ENCODE data around the gene CYB561.
"Not testable (repeated sequence)": the region's sequence is repeated elsewhere in the genome, so short reads cannot be mapped to it uniquely, and the experiment has no call there.

CYB561 gene

GRCh38 chr17:63479495-63480184 is 33.5 kb upstream of the CYB561 start:
- in situ Hi-C loops (cut with MboI; ENCODE audit: low sequenced_read_pairs) = no loop called here

DNA sequence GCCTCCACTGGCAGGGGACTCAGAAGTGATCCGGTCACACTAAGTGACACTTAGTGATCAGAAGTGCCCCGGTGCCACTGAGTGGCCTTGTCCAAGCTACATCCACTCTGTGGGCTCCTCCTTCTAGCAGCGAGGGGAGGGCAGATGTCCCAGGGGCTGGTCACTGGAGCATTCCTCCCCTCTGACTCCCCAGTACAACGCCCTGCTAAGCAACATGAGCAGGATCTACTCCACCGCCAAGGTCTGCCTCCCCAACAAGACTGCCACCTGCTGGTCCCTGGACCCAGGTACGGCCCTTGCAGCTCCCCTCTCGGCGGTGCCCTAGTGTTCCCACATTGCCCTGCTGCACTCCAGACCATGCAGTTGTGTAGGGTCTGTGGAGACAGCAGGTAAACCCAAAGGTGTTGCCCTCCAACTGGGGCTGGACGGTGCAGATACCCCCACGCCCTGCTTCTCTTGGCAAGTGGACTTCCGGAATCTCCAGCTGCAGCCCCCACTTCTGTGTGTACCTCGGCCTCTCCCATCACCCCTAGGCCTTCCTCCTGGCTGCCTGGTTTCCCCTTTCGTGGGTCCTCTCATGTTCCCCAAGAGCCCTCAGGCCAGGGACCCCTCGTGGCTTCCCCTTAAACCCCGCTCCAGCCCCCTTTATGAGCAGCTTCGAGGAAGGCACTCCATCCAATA is 32.8 kb upstream of the CYB561 start:
- in situ Hi-C loops (cut with MboI; ENCODE audit: low sequenced_read_pairs) = no loop called here

DNA sequence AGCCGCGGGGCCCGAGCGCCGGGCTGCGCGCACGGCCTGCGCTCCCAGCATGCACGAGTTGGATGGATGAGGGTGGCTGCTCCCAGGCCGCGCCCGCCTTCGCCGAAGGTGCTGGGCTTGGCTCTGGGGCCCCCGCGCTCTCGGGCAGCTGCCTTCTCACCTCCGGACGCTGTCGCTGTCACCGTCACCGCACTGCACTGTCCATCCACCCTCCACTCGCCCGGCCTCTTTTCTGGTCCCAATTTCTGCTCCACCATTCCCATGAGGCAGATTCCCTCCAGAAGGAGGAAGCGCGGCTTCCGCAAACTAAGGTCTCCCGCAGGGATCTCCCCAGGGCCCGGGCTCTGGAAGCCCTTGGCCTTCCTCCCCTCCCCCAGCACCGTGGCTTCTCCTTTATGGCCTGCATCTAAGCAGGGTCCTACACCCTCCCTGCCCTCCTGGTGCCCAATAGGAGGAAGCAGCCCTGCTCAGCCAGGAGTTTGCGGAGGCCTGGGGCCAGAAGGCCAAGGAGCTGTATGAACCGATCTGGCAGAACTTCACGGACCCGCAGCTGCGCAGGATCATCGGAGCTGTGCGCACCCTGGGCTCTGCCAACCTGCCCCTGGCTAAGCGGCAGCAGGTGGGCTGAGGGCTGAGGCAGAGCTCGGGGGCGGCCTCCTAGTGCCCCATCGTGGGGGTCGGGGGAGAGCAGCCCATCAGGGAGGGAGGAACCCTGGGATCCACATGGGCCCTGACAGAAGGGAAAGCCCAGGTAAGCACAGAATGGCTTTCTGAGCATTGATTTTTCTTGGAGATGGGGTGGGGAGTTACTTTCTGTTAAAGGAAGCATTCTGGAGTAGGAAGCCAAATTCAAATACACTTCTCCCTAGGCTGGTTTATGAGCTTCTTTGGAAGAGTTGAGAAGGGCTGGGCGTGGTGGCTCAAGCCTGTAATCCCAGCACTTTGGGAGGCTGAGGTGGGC is 31.7 kb upstream of the CYB561 start:
- in situ Hi-C loops (cut with MboI; ENCODE audit: low sequenced_read_pairs) = no loop called here

DNA sequence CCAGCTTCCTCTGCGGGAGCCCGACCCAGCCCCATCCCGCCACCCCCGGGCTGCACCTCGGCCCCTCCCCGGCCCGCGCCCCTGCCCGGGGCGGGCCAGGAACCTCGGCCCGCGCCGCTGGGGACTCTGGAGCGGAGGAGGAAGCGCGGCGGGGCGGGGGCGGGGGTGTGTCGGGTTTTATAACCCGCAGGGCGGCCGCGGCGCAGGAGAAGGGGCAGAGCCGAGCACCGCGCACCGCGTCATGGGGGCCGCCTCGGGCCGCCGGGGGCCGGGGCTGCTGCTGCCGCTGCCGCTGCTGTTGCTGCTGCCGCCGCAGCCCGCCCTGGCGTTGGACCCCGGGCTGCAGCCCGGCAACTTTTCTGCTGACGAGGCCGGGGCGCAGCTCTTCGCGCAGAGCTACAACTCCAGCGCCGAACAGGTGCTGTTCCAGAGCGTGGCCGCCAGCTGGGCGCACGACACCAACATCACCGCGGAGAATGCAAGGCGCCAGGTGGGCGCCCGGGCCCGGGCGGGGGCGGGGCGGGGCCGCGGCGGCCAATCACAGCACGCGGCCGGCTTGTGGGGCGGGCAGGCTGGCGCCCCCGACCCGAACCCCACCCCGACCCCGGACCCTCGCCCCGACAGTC is 30.9 kb upstream of the CYB561 start, which contains the start of gene ACE:
ACE (plus strand) TSS at position 208 of the 626 bp plus-strand sequence; CDS start at position 242, 34 bp downstream.
- in situ Hi-C loops (cut with MboI; ENCODE audit: low sequenced_read_pairs) = no loop called here

- in situ Hi-C loops (cut with MboI; ENCODE audit: low sequenced_read_pairs) = no loop called here
These were observed 30.4 kb upstream of the CYB561 start for GRCh38 chr17:63476459-63476853.

DNA sequence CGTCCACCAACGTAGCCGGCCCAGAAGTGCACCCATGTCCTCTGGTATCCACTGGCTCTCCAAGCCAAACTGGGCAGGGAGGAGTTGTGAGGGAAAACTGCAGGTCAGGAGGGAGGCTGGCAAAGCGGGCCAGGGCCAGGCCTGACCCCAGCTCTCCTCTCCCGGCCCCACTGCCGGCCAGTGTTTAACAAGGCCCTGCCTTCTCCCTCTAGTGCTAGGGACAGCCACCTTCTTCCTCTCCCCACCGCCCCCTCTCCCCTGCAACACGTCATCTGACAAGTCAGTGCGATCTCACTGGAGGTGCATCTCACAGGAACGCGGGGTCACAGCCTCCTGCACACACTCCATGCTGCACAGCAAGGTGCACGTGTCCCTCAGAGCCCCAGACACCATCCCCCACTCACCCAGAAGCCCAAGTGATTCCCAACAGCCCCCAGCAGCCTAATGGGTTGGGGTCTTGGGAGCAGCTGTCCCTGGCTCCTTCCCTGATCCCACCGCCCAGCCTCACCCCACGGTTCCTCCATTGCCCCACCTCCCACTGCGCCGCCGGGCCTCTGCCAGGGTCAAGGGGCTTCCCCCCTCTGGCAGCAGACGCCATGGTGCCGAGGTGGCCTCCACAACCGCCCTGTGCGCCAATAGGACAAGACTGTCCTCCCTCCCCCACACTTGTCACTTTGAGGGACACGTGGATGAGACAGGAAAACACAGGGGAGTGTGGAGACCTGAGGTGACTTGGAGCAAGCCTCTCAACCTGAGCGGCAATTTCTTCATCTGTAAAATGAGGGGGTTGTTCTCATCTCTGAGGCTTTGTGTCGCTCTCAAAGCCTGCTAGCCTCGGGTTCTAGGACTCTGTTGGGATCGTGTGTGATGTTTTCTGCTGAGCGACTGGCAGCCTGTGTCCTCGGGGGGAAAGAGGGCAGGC is 29.6 kb upstream of the CYB561 start:
- in situ Hi-C loops (cut with MboI; ENCODE audit: low sequenced_read_pairs) = no loop called here

- in situ Hi-C loops (cut with MboI; ENCODE audit: low sequenced_read_pairs) = no loop called here
These were observed 28.7 kb upstream of the CYB561 start for GRCh38 chr17:63474586-63475460.

DNA sequence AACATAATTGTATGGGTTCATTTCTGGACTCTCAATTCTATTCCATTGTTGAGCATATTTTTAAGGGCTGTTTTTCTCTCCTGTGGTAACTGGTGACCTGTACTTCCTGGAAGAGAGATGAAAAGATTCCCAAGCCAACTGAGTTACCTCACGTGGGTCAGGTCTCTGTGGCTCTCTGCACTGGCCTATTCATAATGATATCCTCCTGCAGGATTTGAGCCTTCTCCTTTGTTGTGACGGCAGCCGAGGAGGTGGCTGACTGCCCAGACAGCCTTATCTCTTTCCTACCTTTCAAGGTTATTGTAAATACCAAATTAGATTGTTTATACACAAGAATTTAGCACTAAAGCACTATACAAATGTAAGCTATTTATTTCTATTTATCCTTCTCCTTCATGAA is 28.1 kb upstream of the CYB561 start:
- in situ Hi-C loops (cut with MboI; ENCODE audit: low sequenced_read_pairs) = no loop called here

- in situ Hi-C loops (cut with MboI; ENCODE audit: low sequenced_read_pairs) = not testable (repeated sequence)
These were observed 22.0 kb upstream of the CYB561 start for GRCh38 chr17:63468099-63468498.

- in situ Hi-C loops (cut with MboI; ENCODE audit: low sequenced_read_pairs) = no loop called here
These were observed 18.7 kb upstream of the CYB561 start for GRCh38 chr17:63464691-63465236.

DNA sequence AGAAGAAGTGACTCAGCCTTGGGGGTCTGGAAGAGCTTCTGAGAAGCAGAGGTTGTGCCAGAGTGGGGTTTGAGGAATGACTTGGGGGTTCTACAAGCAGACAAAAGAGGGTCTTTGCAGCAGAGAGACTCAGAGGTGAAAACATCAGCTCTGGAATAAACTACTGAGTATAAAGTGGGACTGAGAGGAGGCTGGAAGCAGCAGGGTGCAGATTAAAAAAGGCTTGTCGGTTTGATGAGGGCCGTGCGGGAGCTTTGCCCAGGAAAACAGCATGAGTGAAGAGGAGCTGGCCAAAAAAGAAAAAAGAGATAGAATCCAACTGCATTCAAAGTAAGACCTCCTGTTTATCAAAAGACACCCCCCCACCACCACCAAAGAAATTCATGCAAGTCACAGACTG is 17.7 kb upstream of the CYB561 start:
- in situ Hi-C loops (cut with MboI; ENCODE audit: low sequenced_read_pairs) = no loop called here

- in situ Hi-C loops (cut with MboI; ENCODE audit: low sequenced_read_pairs) = no loop called here
These were observed 13.9 kb upstream of the CYB561 start for GRCh38 chr17:63460018-63460417.

- in situ Hi-C loops (cut with MboI; ENCODE audit: low sequenced_read_pairs) = no loop called here
These were observed 12.4 kb upstream of the CYB561 start for GRCh38 chr17:63458478-63458877.

GRCh38 chr17:63455417-63455816 is 9.3 kb upstream of the CYB561 start:
- in situ Hi-C loops (cut with MboI; ENCODE audit: low sequenced_read_pairs) = no loop called here

GRCh38 chr17:63454915-63455314 is 8.8 kb upstream of the CYB561 start:
- in situ Hi-C loops (cut with MboI; ENCODE audit: low sequenced_read_pairs) = no loop called here

DNA sequence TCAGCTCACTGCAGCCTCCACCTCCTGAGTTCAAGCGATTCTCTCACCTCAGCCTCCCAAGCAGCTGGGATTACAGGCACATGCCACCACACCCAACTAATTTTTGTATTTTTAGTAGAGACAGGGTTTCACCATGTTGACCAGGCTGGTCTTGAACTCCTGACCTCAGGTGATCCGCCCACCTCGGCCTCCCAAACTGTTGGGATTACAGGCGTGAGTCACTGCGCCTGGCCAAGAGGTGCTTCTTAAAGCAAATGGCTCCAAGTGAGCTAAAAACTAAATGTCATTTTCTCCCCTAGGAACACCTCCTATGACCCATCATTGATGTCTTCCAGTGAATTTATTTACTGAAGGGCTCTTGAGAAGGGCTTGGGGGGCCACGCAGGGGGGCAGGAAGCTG is 8.3 kb upstream of the CYB561 start:
- in situ Hi-C loops (cut with MboI; ENCODE audit: low sequenced_read_pairs) = not testable (repeated sequence)

DNA sequence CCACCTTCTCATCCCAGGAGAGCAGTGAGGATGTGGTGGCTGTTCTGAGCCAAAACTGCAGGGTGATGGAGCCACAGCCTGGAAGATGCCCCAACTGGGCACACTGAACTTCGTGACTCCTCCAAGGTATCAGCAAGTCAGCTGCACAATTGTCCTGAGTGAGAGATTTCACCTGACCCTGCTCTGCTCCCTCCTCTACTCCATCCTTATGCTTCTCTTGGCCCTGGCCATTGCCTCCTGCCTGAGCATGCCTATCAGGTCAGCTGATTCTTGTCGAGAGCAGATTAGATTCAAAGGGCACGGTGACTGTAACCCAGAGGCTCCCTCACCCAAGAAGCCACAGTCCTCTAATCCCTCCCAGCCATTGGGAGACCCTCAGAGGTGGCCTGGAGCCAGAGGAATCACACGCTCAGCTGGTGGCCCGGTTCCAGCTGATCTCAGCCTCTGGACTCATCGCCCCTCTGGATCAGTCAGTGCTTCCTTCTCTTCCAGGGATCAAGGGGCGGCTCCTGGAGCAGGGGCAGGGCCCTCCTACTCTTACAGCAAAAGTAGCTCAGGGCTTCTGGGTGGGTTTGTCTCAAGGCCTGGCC is 7.0 kb upstream of the CYB561 start:
- in situ Hi-C loops (cut with MboI; ENCODE audit: low sequenced_read_pairs) = no loop called here
